ENCODE data around the gene ATP2C2. TPM values are rescaled to one million over a fixed set of nuclear protein-coding genes. Genes with fewer than 3 reads are reported as not detected.

Gene ATP2C2
- total and polyA plus RNA-seq, 2 experiments from 2014 or later = 2.1 TPM

GRCh38 chr16:84489131-84489530 is 120.8 kb downstream of the ATP2C2 start:
- no peak overlapping the region for H3K4me3 ChIP-seq
- H3K27me3 ChIP-seq (ENCODE audit: insufficient read depth) = no peaks in the 10 kb centered on the region
- no peaks in the 10 kb centered on the region for H3K4me1 ChIP-seq (ENCODE audit: insufficient read depth)
- Mint-ChIP-seq H3K27me3 (ENCODE audit: insufficient read depth, low read depth, poor library complexity) (peaks cover 4% of the 10 kb centered on the region), H3K9me3 (peaks cover 18% of the 10 kb centered on the region), H3K36me3 (ENCODE audit: low read depth) (peaks cover 45% of the 10 kb centered on the region), H3K4me1 (no peaks in the 10 kb centered on the region), H3K27ac (no peak overlapping the region), H3K4me3 (no peak overlapping the region)
- no peak for DNase-seq (ENCODE audit: low spot score)
- H2AFZ ChIP-seq = no peak overlapping the region
- no peak overlapping the region for H3K4me2 ChIP-seq
- H4K20me1 ChIP-seq (replicated peaks; ENCODE audit: insufficient read depth) = no peaks in the 10 kb centered on the region; the same call in 1 of the 2 replicates
- H3K9me2 ChIP-seq (ENCODE audit: insufficient read depth) = no peaks in the 10 kb centered on the region
- peaks cover 13% of the 10 kb centered on the region for H3K36me3 ChIP-seq (ENCODE audit: insufficient read depth)
- ATAC-seq = no peak
- H3K79me2 ChIP-seq (replicated peaks; ENCODE audit: insufficient read depth) = no peaks in the 10 kb centered on the region
- no peaks in the 10 kb centered on the region for H3F3A ChIP-seq (replicated peaks; ENCODE audit: low read depth)
- TF ChIP-seq EZH2 (IDR thresholded peaks at IDR 0.05; ENCODE audit: low read depth, unreplicated experiment) = no peak
- no peak for TF ChIP-seq ZNF114 (CRISPR knock-in tag; IDR thresholded peaks at IDR 0.05)
- TF ChIP-seq CREB1 (CRISPR knock-in tag; IDR thresholded peaks at IDR 0.05; ENCODE audit: low read depth) = no peak
- no peak for TF ChIP-seq ZNF462 (CRISPR knock-in tag; IDR thresholded peaks at IDR 0.05)
- no peak for TF ChIP-seq POLR2AphosphoS5 (IDR thresholded peaks at IDR 0.05; ENCODE audit: low read depth)
- no peak for TF ChIP-seq REST (IDR thresholded peaks at IDR 0.05; ENCODE audit: unreplicated experiment)
- TF ChIP-seq CTCF (conservative IDR thresholded peaks at IDR 0.05; ENCODE audit: low read depth in 2 of 2) = no peak
- TF ChIP-seq STAT1 (IDR thresholded peaks at IDR 0.05; ENCODE audit: unreplicated experiment) = no peak
- TF ChIP-seq JUNB (IDR thresholded peaks at IDR 0.05; ENCODE audit: unreplicated experiment) = no peak
- no peak for TF ChIP-seq ZNF331 (CRISPR knock-in tag; IDR thresholded peaks at IDR 0.05; ENCODE audit: low read depth)
- no peak for TF ChIP-seq EZH2phosphoT487 (IDR thresholded peaks at IDR 0.05; ENCODE audit: unreplicated experiment)
- no peak for TF ChIP-seq ETS1 (IDR thresholded peaks at IDR 0.05)
- TF ChIP-seq NANOG (IDR thresholded peaks at IDR 0.05; ENCODE audit: borderline replicate concordance) = no peak
- no peak overlapping the region for H3K27ac ChIP-seq (ENCODE audit: low read depth)
